MM.1S (cell line): ENCODE measurements around the gene TMEM44.

Experiments used
- DNase-seq: peaks from one replicate; pipeline ENCODE4 v3.0.0-alpha.2; 2015
- H2AFZ ChIP-seq: fragments of 300-600 bp; sonication (generic); 2 replicates; pipeline ENCODE4 v1.6.0; 2016; ENCODE audit warnings: antibody characterized with exemption, low read length
- H3F3A ChIP-seq: fragments of 300-600 bp; sonication (generic); 2 replicates; pipeline ENCODE4 v1.6.1; 2016; ENCODE audit warnings: mild to moderate bottlenecking, antibody characterized with exemption, low read length, moderate library complexity, mixed read lengths; ENCODE audit not compliant: insufficient read depth
- H3K27ac ChIP-seq: fragments of 300-600 bp; sonication (generic); 2 replicates; pipeline ENCODE4 v1.5.1; 2016; ENCODE audit warnings: mild to moderate bottlenecking, low read length
- H3K27me3 ChIP-seq: fragments of 300-600 bp; sonication (generic); replicated peaks from 2 replicates; pipeline ENCODE4 v1.6.0; 2016; ENCODE audit warnings: low read length; ENCODE audit not compliant: insufficient read depth
- H3K36me3 ChIP-seq: fragments of 300-600 bp; sonication (generic); replicated peaks from 2 replicates; pipeline ENCODE4 v1.6.1; 2016; ENCODE audit warnings: mild to moderate bottlenecking, low read length, mixed read lengths; ENCODE audit not compliant: insufficient read depth
- H3K4me1 ChIP-seq: fragments of 300-600 bp; sonication (generic); 2 replicates; pipeline ENCODE4 v1.6.1; 2016; ENCODE audit warnings: low read length, mixed read lengths
- H3K4me2 ChIP-seq: fragments of 300-600 bp; sonication (generic); 2 replicates; pipeline ENCODE4 v1.6.0; 2016; ENCODE audit warnings: low read depth, low read length
- H3K4me3 ChIP-seq: fragments of 300-600 bp; sonication (generic); 2 replicates; pipeline ENCODE4 v1.5.1; 2016; ENCODE audit warnings: low read length, mixed read lengths
- H3K79me2 ChIP-seq: fragments of 300-600 bp; sonication (generic); 2 replicates; pipeline ENCODE4 v1.6.1; 2016; ENCODE audit warnings: mixed run types, low read length, mixed read lengths
- H3K9ac ChIP-seq: fragments of 300-600 bp; sonication (generic); 2 replicates; pipeline ENCODE4 v1.6.1; 2016; ENCODE audit warnings: low read length, mixed read lengths
- H3K9me2 ChIP-seq: fragments of 300-600 bp; sonication (generic); replicated peaks from 2 replicates; pipeline ENCODE4 v1.6.1; 2016; ENCODE audit warnings: mild to moderate bottlenecking, low read length, mixed read lengths; ENCODE audit not compliant: insufficient read depth
- H3K9me3 ChIP-seq: fragments of 300-600 bp; sonication (generic); replicated peaks from 2 replicates; pipeline ENCODE4 v1.6.1; 2016; ENCODE audit warnings: mild to moderate bottlenecking, low read length, mixed read lengths; ENCODE audit not compliant: insufficient read depth
- H4K20me1 ChIP-seq: fragments of 300-600 bp; sonication (generic); 2 replicates; pipeline ENCODE4 v1.6.1; 2016; ENCODE audit warnings: mild to moderate bottlenecking, low read length, moderate library complexity, mixed read lengths; ENCODE audit not compliant: insufficient read depth
- EZH2 ChIP-seq: fragments of 300-600 bp; sonication (generic); optimal IDR thresholded peaks from 2 replicates; pipeline ENCODE3; 2017; ENCODE audit warnings: low read depth, mild to moderate bottlenecking, antibody characterized with exemption, low read length, mixed read lengths
- EZH2phosphoT487 ChIP-seq: fragments of 300-600 bp; sonication (generic); IDR thresholded peaks from 2 replicates; pipeline ENCODE4 v1.6.1; 2018; ENCODE audit warnings: antibody characterized with exemption, low read length
- TF ChIP-seq, protein P1 (sequence below): fragments of 300-600 bp; sonication (generic); IDR thresholded peaks from 2 replicates; pipeline ENCODE4 v1.5.1; 2016; ENCODE audit warnings: antibody characterized with exemption, low read length, mixed read lengths

TMEM44 gene

GRCh38 chr3:194540274-194540905 lies 92.8 kb downstream of the TMEM44 start:
- H3K4me2 ChIP-seq, result no peak overlapping the region
- no peak overlapping the region for H3K9ac ChIP-seq
- no peaks in the 10 kb centered on the region for H3K4me1 ChIP-seq
- no peaks in the 10 kb centered on the region for H3K9me2 ChIP-seq
- no peaks in the 10 kb centered on the region for H3K36me3 ChIP-seq
- H3F3A ChIP-seq, result no peaks in the 10 kb centered on the region
- H3K27ac ChIP-seq, result no peak overlapping the region
- DNase-seq, result no peak
- H3K79me2 ChIP-seq, result no peaks in the 10 kb centered on the region
- H3K27me3 ChIP-seq, result no peaks in the 10 kb centered on the region
- H4K20me1 ChIP-seq, result no peaks in the 10 kb centered on the region
- no peak overlapping the region for H3K4me3 ChIP-seq
- H2AFZ ChIP-seq, result no peak overlapping the region
- TF ChIP-seq EZH2 (no peak), EZH2phosphoT487 (no peak)
- TF ChIP-seq, protein P1, sequence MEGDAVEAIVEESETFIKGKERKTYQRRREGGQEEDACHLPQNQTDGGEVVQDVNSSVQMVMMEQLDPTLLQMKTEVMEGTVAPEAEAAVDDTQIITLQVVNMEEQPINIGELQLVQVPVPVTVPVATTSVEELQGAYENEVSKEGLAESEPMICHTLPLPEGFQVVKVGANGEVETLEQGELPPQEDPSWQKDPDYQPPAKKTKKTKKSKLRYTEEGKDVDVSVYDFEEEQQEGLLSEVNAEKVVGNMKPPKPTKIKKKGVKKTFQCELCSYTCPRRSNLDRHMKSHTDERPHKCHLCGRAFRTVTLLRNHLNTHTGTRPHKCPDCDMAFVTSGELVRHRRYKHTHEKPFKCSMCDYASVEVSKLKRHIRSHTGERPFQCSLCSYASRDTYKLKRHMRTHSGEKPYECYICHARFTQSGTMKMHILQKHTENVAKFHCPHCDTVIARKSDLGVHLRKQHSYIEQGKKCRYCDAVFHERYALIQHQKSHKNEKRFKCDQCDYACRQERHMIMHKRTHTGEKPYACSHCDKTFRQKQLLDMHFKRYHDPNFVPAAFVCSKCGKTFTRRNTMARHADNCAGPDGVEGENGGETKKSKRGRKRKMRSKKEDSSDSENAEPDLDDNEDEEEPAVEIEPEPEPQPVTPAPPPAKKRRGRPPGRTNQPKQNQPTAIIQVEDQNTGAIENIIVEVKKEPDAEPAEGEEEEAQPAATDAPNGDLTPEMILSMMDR, result no peak
- no peaks in the 10 kb centered on the region for H3K9me3 ChIP-seq

- H3K79me2 ChIP-seq, result no peaks in the 10 kb centered on the region
- no peak overlapping the region for H2AFZ ChIP-seq
- H3F3A ChIP-seq, result no peaks in the 10 kb centered on the region
These were observed 93.7 kb downstream of the TMEM44 start for GRCh38 chr3:194539498-194539897.

GRCh38 chr3:194537732-194538247 lies 95.4 kb downstream of the TMEM44 start:
- H3K36me3 ChIP-seq, result no peaks in the 10 kb centered on the region
- H2AFZ ChIP-seq, result no peak overlapping the region
- no peaks in the 10 kb centered on the region for H3K4me1 ChIP-seq
- H3K4me3 ChIP-seq, result no peak overlapping the region
- H3K27me3 ChIP-seq, result no peaks in the 10 kb centered on the region
- no peaks in the 10 kb centered on the region for H3K9me3 ChIP-seq
- no peaks in the 10 kb centered on the region for H3F3A ChIP-seq
- no peak overlapping the region for H3K4me2 ChIP-seq
- no peak overlapping the region for H3K9ac ChIP-seq
- H3K27ac ChIP-seq, result no peak overlapping the region
- no peaks in the 10 kb centered on the region for H4K20me1 ChIP-seq
- no peaks in the 10 kb centered on the region for H3K79me2 ChIP-seq
- DNase-seq, result no peak
- no peaks in the 10 kb centered on the region for H3K9me2 ChIP-seq
- TF ChIP-seq, protein P1, result no peak
- TF ChIP-seq EZH2 (no peak), EZH2phosphoT487 (no peak)

More at GRCh38 chr3:194539498-194539897, 93.7 kb downstream of the TMEM44 start:
- H3K9me2 ChIP-seq, result no peaks in the 10 kb centered on the region
- no peaks in the 10 kb centered on the region for H3K27me3 ChIP-seq
- H3K9me3 ChIP-seq, result no peaks in the 10 kb centered on the region
- H3K4me3 ChIP-seq, result no peak overlapping the region
- H3K9ac ChIP-seq, result no peak overlapping the region
- no peaks in the 10 kb centered on the region for H3K4me1 ChIP-seq
- no peak overlapping the region for H3K4me2 ChIP-seq
- no peak overlapping the region for H3K27ac ChIP-seq
- TF ChIP-seq EZH2phosphoT487, result no peak
- no peak for TF ChIP-seq EZH2
- TF ChIP-seq, protein P1, result no peak
- DNase-seq, result no peak
- no peaks in the 10 kb centered on the region for H3K36me3 ChIP-seq
- H4K20me1 ChIP-seq, result no peaks in the 10 kb centered on the region
